Thymus (tissue), 11 donors: Measurements from ENCODE around the gene MCM9. TPM values are rescaled to one million over a fixed set of nuclear protein-coding genes. Genes with fewer than 3 reads are reported as not detected.
A peak's percentile ranks its signal among the peaks of the same experiment; 100 is the strongest.

ENCODE experiments used
- DNase-seq, 9 donors: peaks; one replicate each; pipeline ENCODE4 v3.0.0-alpha.2; 2013; ENCODE audit warnings: low spot score in 9 of 9, low read depth in 6 of 9, missing footprints in 1 of 9
- H3K27ac ChIP-seq, 2 donors: one replicate each; pipeline ENCODE4 v1.5.1; 2013; ENCODE audit warnings: control low read depth in 1 of 2, low read depth in 1 of 2, low read length in 1 of 2, mild to moderate bottlenecking in 1 of 2, moderate library complexity in 1 of 2
- H3K27me3 ChIP-seq, 2 donors: one replicate each; pipeline ENCODE4 v1.5.1; 2013; ENCODE audit warnings: low read length in 1 of 2; ENCODE audit not compliant: control insufficient read depth in 2 of 2, insufficient read depth in 1 of 2
- H3K36me3 ChIP-seq, 2 donors: one replicate each; pipeline ENCODE4 v1.5.1; 2013; ENCODE audit warnings: low read length in 1 of 2, mild to moderate bottlenecking in 1 of 2, moderate library complexity in 1 of 2; ENCODE audit not compliant: control insufficient read depth in 2 of 2, insufficient read depth in 2 of 2
- H3K4me1 ChIP-seq, 2 donors: one replicate each; pipeline ENCODE4 v1.5.1; 2013; ENCODE audit warnings: low read length in 2 of 2; ENCODE audit not compliant: control insufficient read depth in 2 of 2, insufficient read depth in 2 of 2
- H3K4me3 ChIP-seq, 2 donors: one replicate each; pipeline ENCODE4 v1.5.1; 2013; ENCODE audit warnings: low read length in 2 of 2, control low read depth in 1 of 2, mild to moderate bottlenecking in 1 of 2
- H3K9me3 ChIP-seq, 2 donors: one replicate each; pipeline ENCODE4 v1.5.1; 2013; ENCODE audit warnings: low read length in 1 of 2, mild to moderate bottlenecking in 1 of 2; ENCODE audit not compliant: control insufficient read depth in 2 of 2, insufficient read depth in 1 of 2
- WGBS: extraction: QIAGEN DNeasy Blood & Tissue Kit; methylation state at CpG from one replicate; pipeline ENCODE4 v1.1.7; 2013; 5-methylcytosine and 5-hydroxymethylcytosine counted together
- polyA plus RNA-seq: library from polyadenylated mRNA; stranded (reverse); fragments of 200-250 nt; gene quantifications from one replicate; pipeline ENCODE4 v1.2.3, GENCODE V29; 2013
- total RNA-seq: library from RNA; stranded (reverse); fragments of 120-200 nt; gene quantifications from one replicate; pipeline ENCODE4 v1.2.4, GENCODE V29; 2013
- donor health status: healthy.

The MCM9 gene
- total and polyA plus RNA-seq, 2 donors: 7.6 to 12.2 TPM

DNA sequence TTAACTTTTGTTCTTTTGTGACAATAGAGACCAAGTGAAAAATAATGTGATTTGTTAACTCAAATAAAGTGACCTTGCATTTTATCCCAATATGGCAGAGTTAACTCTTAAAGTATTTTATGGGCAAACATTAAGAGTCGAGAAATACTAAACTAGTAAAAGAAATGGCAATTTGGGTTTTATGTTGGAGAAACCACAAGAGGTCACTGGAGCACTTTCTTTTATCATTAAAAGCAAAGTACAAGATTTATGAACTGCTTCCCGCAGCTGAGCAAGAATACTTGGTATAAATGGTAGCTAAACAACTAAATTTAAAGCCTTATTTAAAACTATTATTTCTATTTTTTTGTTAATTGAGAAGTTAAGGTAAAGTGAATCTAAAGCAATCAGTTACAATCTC lies 33.5 kb upstream of the MCM9 start:
- H3K36me3 ChIP-seq: no peaks in the 10 kb centered on the region
- no peaks in the 10 kb centered on the region for H3K4me1 ChIP-seq
- H3K4me3 ChIP-seq: no peak overlapping the region
- H3K9me3 ChIP-seq: no peaks in the 10 kb centered on the region
- H3K27me3 ChIP-seq: no peaks in the 10 kb centered on the region
- H3K27ac ChIP-seq: no peak overlapping the region
- peak in 1 of 9 donors; percentile 10 for DNase-seq
- 59% methylated on average over 2 of the region's 2 CpGs for WGBS

- H3K27me3 ChIP-seq: no peaks in the 10 kb centered on the region
- no peaks in the 10 kb centered on the region for H3K4me1 ChIP-seq
- DNase-seq: no peak
- H3K36me3 ChIP-seq: no peaks in the 10 kb centered on the region
- no peak overlapping the region for H3K27ac ChIP-seq
- no peak overlapping the region for H3K4me3 ChIP-seq
- no peaks in the 10 kb centered on the region for H3K9me3 ChIP-seq
- 96% methylated on average over 2 of the region's 2 CpGs for WGBS
Measured at GRCh38 chr6:118967239-118967638, 32.3 kb upstream of the MCM9 start.

DNA sequence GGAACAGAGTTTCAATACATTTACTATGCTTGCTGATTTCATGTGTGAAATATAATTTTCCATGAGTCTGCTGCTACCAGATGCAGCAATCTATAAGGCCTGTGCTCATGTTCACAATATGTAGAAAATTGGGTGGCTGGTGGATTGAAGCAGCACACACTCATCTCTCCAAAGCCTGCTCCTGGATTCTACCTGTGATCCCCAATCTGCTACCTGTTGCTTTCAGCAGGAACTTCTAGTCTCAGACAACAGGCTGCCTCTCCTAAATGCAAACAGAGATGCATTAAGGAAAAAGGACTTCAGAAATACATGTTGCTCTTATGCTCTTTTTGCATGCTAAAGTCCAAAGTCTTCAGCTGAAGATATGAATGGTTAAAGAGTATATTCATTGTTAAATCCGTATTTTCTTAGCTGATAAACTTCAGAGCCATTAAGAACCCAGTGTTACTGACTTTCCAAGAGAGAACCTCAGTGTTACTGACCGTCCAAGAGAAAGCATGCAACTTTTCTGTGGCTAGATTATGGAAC lies 30.9 kb upstream of the MCM9 start:
- 96% methylated on average over 2 of the region's 2 CpGs for WGBS
- Histone ChIP-seq H3K27me3 (no peaks in the 10 kb centered on the region), H3K4me3 (no peak overlapping the region), H3K27ac (no peak overlapping the region), H3K4me1 (no peaks in the 10 kb centered on the region), H3K9me3 (no peaks in the 10 kb centered on the region), H3K36me3 (no peaks in the 10 kb centered on the region)
- DNase-seq: no peak

GRCh38 chr6:118965371-118965770 lies 30.4 kb upstream of the MCM9 start:
- no peaks in the 10 kb centered on the region for H3K4me1 ChIP-seq
- no peak for DNase-seq
- no peak overlapping the region for H3K27ac ChIP-seq
- H3K27me3 ChIP-seq: no peaks in the 10 kb centered on the region
- no peaks in the 10 kb centered on the region for H3K36me3 ChIP-seq
- H3K9me3 ChIP-seq: no peaks in the 10 kb centered on the region
- no peak overlapping the region for H3K4me3 ChIP-seq
- WGBS: 96% methylated on average over 3 of the region's 3 CpGs

DNA sequence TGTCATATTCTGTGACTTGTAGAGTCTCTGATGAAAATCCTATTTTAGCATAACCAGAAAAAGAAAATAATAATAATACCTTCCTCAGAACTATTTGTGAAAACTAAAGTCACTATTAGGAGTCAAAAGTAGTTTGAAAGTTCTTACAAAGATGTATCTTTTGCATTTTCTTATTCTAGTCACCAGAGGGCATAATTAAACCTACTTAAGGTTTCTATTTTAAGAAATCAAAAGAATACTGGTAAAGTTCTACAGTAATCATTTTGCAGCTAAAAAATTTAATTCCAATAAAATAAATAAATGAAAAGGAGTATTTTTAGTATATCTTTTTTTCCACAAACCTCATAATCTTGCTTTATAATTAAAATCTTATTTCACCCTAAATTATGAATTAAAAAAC lies 28.0 kb upstream of the MCM9 start:
- no peak for DNase-seq
- Histone ChIP-seq H3K9me3 (no peaks in the 10 kb centered on the region), H3K36me3 (no peaks in the 10 kb centered on the region), H3K4me3 (no peak overlapping the region), H3K27me3 (no peaks in the 10 kb centered on the region), H3K27ac (no peak overlapping the region), H3K4me1 (no peaks in the 10 kb centered on the region)

DNA sequence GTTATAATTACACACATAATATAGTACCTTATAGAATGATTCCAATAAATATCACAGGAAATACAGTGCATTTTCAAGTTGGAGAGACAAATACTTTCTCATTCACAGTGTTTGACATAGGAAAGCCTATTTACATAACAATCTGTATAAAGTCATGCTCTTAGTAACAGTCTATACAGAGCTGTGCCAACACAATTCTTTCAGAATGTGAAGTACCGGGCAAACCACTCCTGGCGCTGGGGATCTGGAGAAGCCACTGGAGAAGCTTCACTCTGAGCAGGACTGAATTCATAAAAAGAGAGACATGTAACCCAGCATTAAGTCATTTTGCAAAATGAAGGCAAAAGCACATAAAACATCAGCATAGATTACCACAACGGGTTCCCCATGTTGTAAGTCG lies 24.9 kb upstream of the MCM9 start:
- Histone ChIP-seq H3K27ac (no peak overlapping the region), H3K9me3 (no peaks in the 10 kb centered on the region), H3K4me3 (no peak overlapping the region), H3K36me3 (no peaks in the 10 kb centered on the region), H3K27me3 (no peaks in the 10 kb centered on the region), H3K4me1 (no peaks in the 10 kb centered on the region)
- no peak for DNase-seq
- 97% methylated on average over 4 of the region's 4 CpGs for WGBS

DNA sequence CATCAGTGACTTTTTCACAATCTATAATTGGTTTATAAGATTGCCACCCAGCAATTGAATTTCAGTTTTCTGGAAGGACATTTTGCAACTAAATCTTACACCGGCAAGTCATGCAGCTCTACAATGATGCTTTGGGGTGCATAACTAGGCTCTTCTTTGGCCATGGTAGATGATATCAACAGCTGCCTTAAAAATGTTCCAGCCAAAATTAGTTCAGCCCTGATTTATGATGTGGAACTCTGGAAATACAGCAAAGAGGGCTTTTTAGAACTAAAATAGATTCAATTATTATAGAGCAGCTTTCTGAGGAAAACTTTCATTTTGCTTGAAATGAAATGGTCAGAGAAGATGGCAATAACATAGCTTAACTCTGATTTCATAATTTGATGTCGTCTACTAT lies 18.4 kb upstream of the MCM9 start:
- no peak for DNase-seq
- no peaks in the 10 kb centered on the region for H3K27me3 ChIP-seq
- H3K4me1 ChIP-seq: no peaks in the 10 kb centered on the region
- WGBS: 96% methylated on average over 2 of the region's 2 CpGs
- no peak overlapping the region for H3K27ac ChIP-seq
- H3K9me3 ChIP-seq: no peaks in the 10 kb centered on the region
- H3K36me3 ChIP-seq: no peaks in the 10 kb centered on the region
- H3K4me3 ChIP-seq: no peak overlapping the region

DNA sequence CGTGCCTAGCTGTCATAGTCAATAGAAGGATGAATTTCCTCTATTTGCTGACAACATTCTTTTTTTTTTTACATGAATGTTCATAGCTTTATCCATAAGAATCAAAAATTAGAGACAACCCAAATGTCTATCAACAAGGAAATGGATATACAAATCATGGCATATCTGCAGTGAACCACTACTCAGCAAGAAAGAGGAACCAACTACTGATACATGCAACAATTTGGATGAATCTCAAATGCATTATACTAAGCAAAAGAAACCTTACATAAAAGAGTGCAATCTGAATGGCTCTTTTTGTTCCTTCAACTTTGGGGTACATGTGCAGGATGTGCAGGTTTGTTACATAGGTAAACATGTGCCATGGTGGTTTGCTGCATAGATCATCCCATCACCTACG lies 17.7 kb upstream of the MCM9 start:
- Histone ChIP-seq H3K27ac (no peak overlapping the region), H3K4me1 (no peaks in the 10 kb centered on the region), H3K36me3 (no peaks in the 10 kb centered on the region), H3K9me3 (no peaks in the 10 kb centered on the region), H3K4me3 (no peak overlapping the region), H3K27me3 (no peaks in the 10 kb centered on the region)
- 97% methylated on average over 2 of the region's 2 CpGs for WGBS
- DNase-seq: no peak

- H3K36me3 ChIP-seq: no peaks in the 10 kb centered on the region
- no peaks in the 10 kb centered on the region for H3K4me1 ChIP-seq
- H3K4me3 ChIP-seq: no peak overlapping the region
- H3K9me3 ChIP-seq: peaks cover 0 to 8% of the 10 kb centered on the region in 2 donors
- H3K27me3 ChIP-seq: no peaks in the 10 kb centered on the region
- H3K27ac ChIP-seq: no peak overlapping the region
- no peak for DNase-seq
Measured at GRCh38 chr6:118945217-118945616, 10.3 kb upstream of the MCM9 start.

- 97% methylated on average over 2 of the region's 2 CpGs for WGBS
- H3K36me3 ChIP-seq: no peaks in the 10 kb centered on the region
- no peaks in the 10 kb centered on the region for H3K4me1 ChIP-seq
- H3K27ac ChIP-seq: no peak overlapping the region
- H3K4me3 ChIP-seq: no peak overlapping the region
- no peaks in the 10 kb centered on the region for H3K27me3 ChIP-seq
- no peak for DNase-seq
- H3K9me3 ChIP-seq: peaks cover 0 to 11% of the 10 kb centered on the region in 2 donors
Measured at GRCh38 chr6:118940770-118941169, 5.8 kb upstream of the MCM9 start.
